WTC11 (cell line): ENCODE data around the gene MIA. TPM values are rescaled to one million over a fixed set of nuclear protein-coding genes. Genes with fewer than 3 reads are reported as not detected.

Experiments used
- ATAC-seq: fragments of 200-7000 bp; cut with Tn5 transposase; 2 replicates; pipeline ENCODE4 v1.10.0; 2021; ENCODE audit warnings: mild to moderate bottlenecking, moderate library complexity
- CTCF ChIA-PET: fragments of 300-600 bp; sonication (Branson Sonifier 250); formaldehyde crosslinking; loops from one replicate; lab custom pipeline; 2021; ENCODE audit warnings: antibody characterized with exemption; lab: Charles Lee
- POLR2A ChIA-PET: fragments of 350-600 bp; sonication (Branson Sonifier 250); formaldehyde crosslinking; loops from one replicate; lab custom pipeline; 2021; ENCODE audit warnings: antibody characterized with exemption; lab: Charles Lee
- DNase-seq: peaks from one replicate; pipeline ENCODE4 v3.0.0; 2021; ENCODE audit warnings: low spot score
- H3K27ac Mint-ChIP-seq: 2 replicates; pipeline ENCODE4 v1.8.0; 2021; ENCODE audit warnings: mixed read lengths
- H3K27me3 Mint-ChIP-seq: 2 replicates; pipeline ENCODE4 v1.8.0; 2021; ENCODE audit warnings: low read depth, mild to moderate bottlenecking, moderate library complexity, mixed read lengths
- H3K36me3 Mint-ChIP-seq: 2 replicates; pipeline ENCODE4 v1.8.0; 2021; ENCODE audit warnings: mixed read lengths
- H3K4me1 Mint-ChIP-seq: 2 replicates; pipeline ENCODE4 v1.8.0; 2022; ENCODE audit warnings: mixed read lengths
- H3K4me3 Mint-ChIP-seq: 2 replicates; pipeline ENCODE4 v1.8.0; 2021; ENCODE audit warnings: mild to moderate bottlenecking, moderate library complexity, mixed read lengths
- H3K9me3 Mint-ChIP-seq: 2 replicates; pipeline ENCODE4 v1.8.0; 2021; ENCODE audit warnings: mixed read lengths
- FOXJ3 ChIP-seq: sonication (generic); formaldehyde crosslinking; IDR thresholded peaks from 2 replicates; pipeline ENCODE4 v1.9.0; 2021; ENCODE audit warnings: missing genetic modification reagents, mild to moderate bottlenecking, borderline replicate concordance
- MYBL2 ChIP-seq: sonication (generic); formaldehyde crosslinking; IDR thresholded peaks from 2 replicates; pipeline ENCODE4 v1.8.1; 2023; ENCODE audit warnings: mild to moderate bottlenecking, moderate library complexity, missing genetic modification reagents
- NFE2L1 ChIP-seq: sonication (generic); formaldehyde crosslinking; IDR thresholded peaks from 2 replicates; pipeline ENCODE4 v1.8.1; 2023; ENCODE audit warnings: missing genetic modification reagents
- NFYB ChIP-seq: sonication (generic); formaldehyde crosslinking; conservative IDR thresholded peaks from 2 replicates; pipeline ENCODE4 v1.8.0; 2022; ENCODE audit warnings: low read depth, missing genetic modification reagents
- TCF7 ChIP-seq: sonication (generic); formaldehyde crosslinking; IDR thresholded peaks from 2 replicates; pipeline ENCODE4 v1.8.0; 2022; ENCODE audit warnings: mild to moderate bottlenecking, low read depth, missing genetic modification reagents, moderate library complexity
- TEAD4 ChIP-seq: sonication (generic); formaldehyde crosslinking; IDR thresholded peaks from 2 replicates; pipeline ENCODE4 v1.8.0; 2022; ENCODE audit warnings: mild to moderate bottlenecking, missing genetic modification reagents
- ZNF121 ChIP-seq: sonication (generic); formaldehyde crosslinking; IDR thresholded peaks from 2 replicates; pipeline ENCODE4 v1.8.0; 2023; ENCODE audit warnings: missing genetic modification reagents
- ZNF317 ChIP-seq: sonication (generic); formaldehyde crosslinking; IDR thresholded peaks from 2 replicates; pipeline ENCODE4 v1.8.1; 2023; ENCODE audit warnings: low read depth, mild to moderate bottlenecking, moderate library complexity, missing genetic modification reagents, borderline replicate concordance
- ZNF671 ChIP-seq: fragments of 250-450 bp; sonication (Bioruptor Pico); IDR thresholded peaks from 2 replicates; pipeline ENCODE4 v1.8.0; 2021; ENCODE audit warnings: mild to moderate bottlenecking
- total RNA-seq: library from RNA; stranded (reverse); gene quantifications from 3 replicates; pipeline ENCODE4 v1.2.3, GENCODE V29; 2021
- TF ChIP-seq, protein P1 (sequence below): sonication (generic); formaldehyde crosslinking; IDR thresholded peaks from 2 replicates; pipeline ENCODE4 v1.8.1; 2023; ENCODE audit warnings: mild to moderate bottlenecking, missing genetic modification reagents, moderate library complexity
- TF ChIP-seq, protein P2 (sequence below): sonication (generic); formaldehyde crosslinking; IDR thresholded peaks from 2 replicates; pipeline ENCODE4 v1.8.1; 2022; ENCODE audit warnings: low read depth, missing genetic modification reagents, borderline replicate concordance
- TF ChIP-seq, protein P3 (sequence below): sonication (generic); formaldehyde crosslinking; IDR thresholded peaks from 2 replicates; pipeline ENCODE4 v1.8.0; 2022; ENCODE audit warnings: mild to moderate bottlenecking, missing genetic modification reagents
- TF ChIP-seq, protein P4 (sequence below): fragments of 250-450 bp; sonication (Bioruptor Pico); IDR thresholded peaks from 2 replicates; pipeline ENCODE4 v1.9.0; 2021; ENCODE audit warnings: moderate library complexity, mild to moderate bottlenecking, inconsistent platforms, borderline replicate concordance
- TF ChIP-seq, protein P5 (sequence below): sonication (generic); formaldehyde crosslinking; IDR thresholded peaks from 2 replicates; pipeline ENCODE4 v1.8.0; 2022; ENCODE audit warnings: mild to moderate bottlenecking, missing genetic modification reagents
- TF ChIP-seq, protein P6 (sequence below): sonication (generic); formaldehyde crosslinking; IDR thresholded peaks from 2 replicates; pipeline ENCODE4 v1.8.1; 2023; ENCODE audit warnings: mild to moderate bottlenecking, missing genetic modification reagents
- TF ChIP-seq, protein P7 (sequence below): sonication (generic); formaldehyde crosslinking; IDR thresholded peaks from 2 replicates; pipeline ENCODE4 v1.8.1; 2022; ENCODE audit warnings: mild to moderate bottlenecking, moderate library complexity, missing genetic modification reagents
- TF ChIP-seq, protein P8 (sequence below): fragments of 250-450 bp; sonication (Bioruptor Pico); IDR thresholded peaks from 2 replicates; pipeline ENCODE4 v1.9.0; 2021; ENCODE audit warnings: mild to moderate bottlenecking
- TF ChIP-seq, protein P9 (sequence below): sonication (generic); formaldehyde crosslinking; IDR thresholded peaks from 2 replicates; pipeline ENCODE4 v1.8.0; 2022; ENCODE audit warnings: missing genetic modification reagents

MIA gene
- total RNA-seq, 1 experiment from 2014 or later: not detected

DNA sequence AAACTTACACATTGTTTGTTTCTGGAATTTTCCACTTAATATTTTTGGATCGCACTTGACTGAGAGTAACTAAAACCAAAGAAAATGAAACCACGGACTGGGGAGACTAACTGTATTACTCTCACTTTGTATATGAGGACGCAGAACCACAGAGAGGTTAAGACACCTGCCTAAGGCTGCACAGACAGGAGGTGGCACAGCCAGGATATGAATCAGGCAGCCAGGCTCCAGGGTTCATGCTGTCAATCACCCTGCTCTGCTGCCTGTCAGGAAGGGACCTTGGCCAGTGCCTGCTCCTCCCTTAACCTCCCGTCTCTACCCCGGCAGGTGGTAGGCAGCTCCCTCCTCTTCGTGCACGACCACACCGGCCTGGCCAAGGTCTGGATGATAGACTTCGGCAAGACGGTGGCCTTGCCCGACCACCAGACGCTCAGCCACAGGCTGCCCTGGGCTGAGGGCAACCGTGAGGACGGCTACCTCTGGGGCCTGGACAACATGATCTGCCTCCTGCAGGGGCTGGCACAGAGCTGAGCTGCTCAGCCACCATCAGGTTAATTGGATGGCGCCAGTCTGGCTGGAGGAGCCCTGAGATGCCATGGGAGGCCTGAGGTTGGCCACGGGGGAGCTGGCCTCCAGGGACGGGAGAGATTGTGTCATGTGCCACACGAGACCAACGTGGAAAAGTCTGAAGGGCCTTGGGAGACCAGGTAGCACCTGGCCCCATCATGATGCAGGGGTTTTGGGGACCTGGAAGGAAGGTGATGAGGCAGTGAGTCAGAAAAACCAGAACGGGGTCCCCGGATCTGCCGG lies 36.1 kb upstream of the MIA start (continued):
- TF ChIP-seq FOXJ3 (CRISPR knock-in tag): no peak
- TF ChIP-seq MYBL2: no peak
- TF ChIP-seq TEAD4 (CRISPR knock-in tag): no peak
- TF ChIP-seq, protein P1, sequence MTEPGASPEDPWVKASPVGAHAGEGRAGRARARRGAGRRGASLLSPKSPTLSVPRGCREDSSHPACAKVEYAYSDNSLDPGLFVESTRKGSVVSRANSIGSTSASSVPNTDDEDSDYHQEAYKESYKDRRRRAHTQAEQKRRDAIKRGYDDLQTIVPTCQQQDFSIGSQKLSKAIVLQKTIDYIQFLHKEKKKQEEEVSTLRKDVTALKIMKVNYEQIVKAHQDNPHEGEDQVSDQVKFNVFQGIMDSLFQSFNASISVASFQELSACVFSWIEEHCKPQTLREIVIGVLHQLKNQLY (CRISPR knock-in tag): no peak
- TF ChIP-seq, protein P2, sequence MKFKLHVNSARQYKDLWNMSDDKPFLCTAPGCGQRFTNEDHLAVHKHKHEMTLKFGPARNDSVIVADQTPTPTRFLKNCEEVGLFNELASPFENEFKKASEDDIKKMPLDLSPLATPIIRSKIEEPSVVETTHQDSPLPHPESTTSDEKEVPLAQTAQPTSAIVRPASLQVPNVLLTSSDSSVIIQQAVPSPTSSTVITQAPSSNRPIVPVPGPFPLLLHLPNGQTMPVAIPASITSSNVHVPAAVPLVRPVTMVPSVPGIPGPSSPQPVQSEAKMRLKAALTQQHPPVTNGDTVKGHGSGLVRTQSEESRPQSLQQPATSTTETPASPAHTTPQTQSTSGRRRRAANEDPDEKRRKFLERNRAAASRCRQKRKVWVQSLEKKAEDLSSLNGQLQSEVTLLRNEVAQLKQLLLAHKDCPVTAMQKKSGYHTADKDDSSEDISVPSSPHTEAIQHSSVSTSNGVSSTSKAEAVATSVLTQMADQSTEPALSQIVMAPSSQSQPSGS (CRISPR knock-in tag): no peak
- no peak for TF ChIP-seq ZNF671 (CRISPR knock-in tag)
- TF ChIP-seq, protein P3, sequence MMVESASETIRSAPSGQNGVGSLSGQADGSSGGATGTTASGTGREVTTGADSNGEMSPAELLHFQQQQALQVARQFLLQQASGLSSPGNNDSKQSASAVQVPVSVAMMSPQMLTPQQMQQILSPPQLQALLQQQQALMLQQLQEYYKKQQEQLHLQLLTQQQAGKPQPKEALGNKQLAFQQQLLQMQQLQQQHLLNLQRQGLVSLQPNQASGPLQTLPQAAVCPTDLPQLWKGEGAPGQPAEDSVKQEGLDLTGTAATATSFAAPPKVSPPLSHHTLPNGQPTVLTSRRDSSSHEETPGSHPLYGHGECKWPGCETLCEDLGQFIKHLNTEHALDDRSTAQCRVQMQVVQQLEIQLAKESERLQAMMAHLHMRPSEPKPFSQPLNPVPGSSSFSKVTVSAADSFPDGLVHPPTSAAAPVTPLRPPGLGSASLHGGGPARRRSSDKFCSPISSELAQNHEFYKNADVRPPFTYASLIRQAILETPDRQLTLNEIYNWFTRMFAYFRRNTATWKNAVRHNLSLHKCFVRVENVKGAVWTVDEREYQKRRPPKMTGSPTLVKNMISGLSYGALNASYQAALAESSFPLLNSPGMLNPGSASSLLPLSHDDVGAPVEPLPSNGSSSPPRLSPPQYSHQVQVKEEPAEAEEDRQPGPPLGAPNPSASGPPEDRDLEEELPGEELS (CRISPR knock-in tag): no peak

DNA sequence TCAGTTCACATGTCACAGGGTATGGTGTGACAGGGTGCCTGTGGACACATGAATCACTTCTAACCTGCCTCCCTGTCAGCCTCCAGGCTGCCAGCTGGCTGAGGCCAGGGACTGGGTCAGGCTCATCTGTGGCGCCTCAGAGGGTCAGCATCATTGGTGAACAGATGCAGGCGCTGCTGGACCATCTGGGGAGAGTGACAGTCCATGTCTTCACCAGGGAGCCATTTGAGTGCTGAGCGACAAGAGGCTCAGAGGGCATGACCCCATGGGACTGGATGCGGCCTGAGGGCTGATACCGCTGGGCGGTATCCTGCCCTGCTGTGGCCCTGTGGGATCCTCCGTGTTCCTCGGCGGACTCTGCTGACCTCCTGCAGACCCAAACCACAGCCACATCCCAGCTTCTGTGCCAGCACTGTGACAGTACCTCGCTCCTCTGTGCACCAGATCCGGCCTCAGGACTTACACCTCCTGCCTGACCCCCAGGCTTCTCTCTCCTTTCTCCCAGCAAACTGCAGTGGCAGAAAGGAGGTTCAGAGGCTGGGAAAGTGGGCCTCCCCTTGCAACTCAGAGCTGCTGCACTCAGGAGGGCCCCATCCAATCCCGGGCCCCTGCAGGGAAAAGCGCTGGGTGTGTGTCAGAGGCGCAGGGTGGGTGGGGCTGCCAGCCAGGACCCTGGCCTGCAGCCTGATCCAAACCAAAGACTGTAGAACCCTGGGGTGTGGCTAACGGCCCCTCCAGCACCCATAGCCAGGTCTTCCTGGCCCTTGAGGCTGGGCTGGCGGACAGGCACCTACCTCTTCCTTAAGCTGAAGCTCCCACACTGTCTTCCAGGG lies 35.2 kb upstream of the MIA start:
- POLR2A ChIA-PET: interaction anchor here (0.5 kb wide), 1 partner anchor 16 kb away, joined by 5 read pairs; no protein-coding TSS in a partner anchor
- H3K27ac Mint-ChIP-seq: no peak overlapping the region
- no peak overlapping the region for H3K4me3 Mint-ChIP-seq
- CTCF ChIA-PET: interaction anchor here (1.0 to 1.6 kb wide), 3 partner anchors 38 to 77 kb away, joined by 3 to 4 read pairs (median 3); partner anchors contain the start of gene EGLN2
- ATAC-seq: no peak
- peaks cover 29% of the 10 kb centered on the region for H3K36me3 Mint-ChIP-seq
- H3K9me3 Mint-ChIP-seq: no peaks in the 10 kb centered on the region
- peaks cover 9% of the 10 kb centered on the region for H3K4me1 Mint-ChIP-seq
- no peak for DNase-seq
- H3K27me3 Mint-ChIP-seq: no peaks in the 10 kb centered on the region
- TF ChIP-seq TCF7 (no peak), ZNF317 (CRISPR knock-in tag) (no peak), NFE2L1 (CRISPR knock-in tag) (no peak), NFYB (CRISPR knock-in tag) (no peak), ZNF121 (CRISPR knock-in tag) (no peak)
- TF ChIP-seq, protein P4, sequence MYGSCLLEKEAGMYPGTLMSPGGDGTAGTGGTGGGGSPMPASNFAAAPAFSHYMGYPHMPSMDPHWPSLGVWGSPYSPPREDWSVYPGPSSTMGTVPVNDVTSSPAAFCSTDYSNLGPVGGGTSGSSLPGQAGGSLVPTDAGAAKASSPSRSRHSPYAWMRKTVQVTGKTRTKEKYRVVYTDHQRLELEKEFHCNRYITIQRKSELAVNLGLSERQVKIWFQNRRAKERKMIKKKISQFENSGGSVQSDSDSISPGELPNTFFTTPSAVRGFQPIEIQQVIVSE (CRISPR knock-in tag): no peak
- TF ChIP-seq, protein P5, sequence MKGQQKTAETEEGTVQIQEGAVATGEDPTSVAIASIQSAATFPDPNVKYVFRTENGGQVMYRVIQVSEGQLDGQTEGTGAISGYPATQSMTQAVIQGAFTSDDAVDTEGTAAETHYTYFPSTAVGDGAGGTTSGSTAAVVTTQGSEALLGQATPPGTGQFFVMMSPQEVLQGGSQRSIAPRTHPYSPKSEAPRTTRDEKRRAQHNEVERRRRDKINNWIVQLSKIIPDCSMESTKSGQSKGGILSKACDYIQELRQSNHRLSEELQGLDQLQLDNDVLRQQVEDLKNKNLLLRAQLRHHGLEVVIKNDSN (CRISPR knock-in tag): no peak
- TF ChIP-seq, protein P6, sequence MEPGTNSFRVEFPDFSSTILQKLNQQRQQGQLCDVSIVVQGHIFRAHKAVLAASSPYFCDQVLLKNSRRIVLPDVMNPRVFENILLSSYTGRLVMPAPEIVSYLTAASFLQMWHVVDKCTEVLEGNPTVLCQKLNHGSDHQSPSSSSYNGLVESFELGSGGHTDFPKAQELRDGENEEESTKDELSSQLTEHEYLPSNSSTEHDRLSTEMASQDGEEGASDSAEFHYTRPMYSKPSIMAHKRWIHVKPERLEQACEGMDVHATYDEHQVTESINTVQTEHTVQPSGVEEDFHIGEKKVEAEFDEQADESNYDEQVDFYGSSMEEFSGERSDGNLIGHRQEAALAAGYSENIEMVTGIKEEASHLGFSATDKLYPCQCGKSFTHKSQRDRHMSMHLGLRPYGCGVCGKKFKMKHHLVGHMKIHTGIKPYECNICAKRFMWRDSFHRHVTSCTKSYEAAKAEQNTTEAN (CRISPR knock-in tag): no peak
- TF ChIP-seq, protein P7, sequence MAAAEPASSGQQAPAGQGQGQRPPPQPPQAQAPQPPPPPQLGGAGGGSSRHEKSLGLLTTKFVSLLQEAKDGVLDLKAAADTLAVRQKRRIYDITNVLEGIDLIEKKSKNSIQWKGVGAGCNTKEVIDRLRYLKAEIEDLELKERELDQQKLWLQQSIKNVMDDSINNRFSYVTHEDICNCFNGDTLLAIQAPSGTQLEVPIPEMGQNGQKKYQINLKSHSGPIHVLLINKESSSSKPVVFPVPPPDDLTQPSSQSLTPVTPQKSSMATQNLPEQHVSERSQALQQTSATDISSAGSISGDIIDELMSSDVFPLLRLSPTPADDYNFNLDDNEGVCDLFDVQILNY (CRISPR knock-in tag): no peak
- TF ChIP-seq, protein P8, sequence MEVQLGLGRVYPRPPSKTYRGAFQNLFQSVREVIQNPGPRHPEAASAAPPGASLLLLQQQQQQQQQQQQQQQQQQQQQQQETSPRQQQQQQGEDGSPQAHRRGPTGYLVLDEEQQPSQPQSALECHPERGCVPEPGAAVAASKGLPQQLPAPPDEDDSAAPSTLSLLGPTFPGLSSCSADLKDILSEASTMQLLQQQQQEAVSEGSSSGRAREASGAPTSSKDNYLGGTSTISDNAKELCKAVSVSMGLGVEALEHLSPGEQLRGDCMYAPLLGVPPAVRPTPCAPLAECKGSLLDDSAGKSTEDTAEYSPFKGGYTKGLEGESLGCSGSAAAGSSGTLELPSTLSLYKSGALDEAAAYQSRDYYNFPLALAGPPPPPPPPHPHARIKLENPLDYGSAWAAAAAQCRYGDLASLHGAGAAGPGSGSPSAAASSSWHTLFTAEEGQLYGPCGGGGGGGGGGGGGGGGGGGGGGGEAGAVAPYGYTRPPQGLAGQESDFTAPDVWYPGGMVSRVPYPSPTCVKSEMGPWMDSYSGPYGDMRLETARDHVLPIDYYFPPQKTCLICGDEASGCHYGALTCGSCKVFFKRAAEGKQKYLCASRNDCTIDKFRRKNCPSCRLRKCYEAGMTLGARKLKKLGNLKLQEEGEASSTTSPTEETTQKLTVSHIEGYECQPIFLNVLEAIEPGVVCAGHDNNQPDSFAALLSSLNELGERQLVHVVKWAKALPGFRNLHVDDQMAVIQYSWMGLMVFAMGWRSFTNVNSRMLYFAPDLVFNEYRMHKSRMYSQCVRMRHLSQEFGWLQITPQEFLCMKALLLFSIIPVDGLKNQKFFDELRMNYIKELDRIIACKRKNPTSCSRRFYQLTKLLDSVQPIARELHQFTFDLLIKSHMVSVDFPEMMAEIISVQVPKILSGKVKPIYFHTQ (CRISPR knock-in tag): no peak
- TF ChIP-seq, protein P9, sequence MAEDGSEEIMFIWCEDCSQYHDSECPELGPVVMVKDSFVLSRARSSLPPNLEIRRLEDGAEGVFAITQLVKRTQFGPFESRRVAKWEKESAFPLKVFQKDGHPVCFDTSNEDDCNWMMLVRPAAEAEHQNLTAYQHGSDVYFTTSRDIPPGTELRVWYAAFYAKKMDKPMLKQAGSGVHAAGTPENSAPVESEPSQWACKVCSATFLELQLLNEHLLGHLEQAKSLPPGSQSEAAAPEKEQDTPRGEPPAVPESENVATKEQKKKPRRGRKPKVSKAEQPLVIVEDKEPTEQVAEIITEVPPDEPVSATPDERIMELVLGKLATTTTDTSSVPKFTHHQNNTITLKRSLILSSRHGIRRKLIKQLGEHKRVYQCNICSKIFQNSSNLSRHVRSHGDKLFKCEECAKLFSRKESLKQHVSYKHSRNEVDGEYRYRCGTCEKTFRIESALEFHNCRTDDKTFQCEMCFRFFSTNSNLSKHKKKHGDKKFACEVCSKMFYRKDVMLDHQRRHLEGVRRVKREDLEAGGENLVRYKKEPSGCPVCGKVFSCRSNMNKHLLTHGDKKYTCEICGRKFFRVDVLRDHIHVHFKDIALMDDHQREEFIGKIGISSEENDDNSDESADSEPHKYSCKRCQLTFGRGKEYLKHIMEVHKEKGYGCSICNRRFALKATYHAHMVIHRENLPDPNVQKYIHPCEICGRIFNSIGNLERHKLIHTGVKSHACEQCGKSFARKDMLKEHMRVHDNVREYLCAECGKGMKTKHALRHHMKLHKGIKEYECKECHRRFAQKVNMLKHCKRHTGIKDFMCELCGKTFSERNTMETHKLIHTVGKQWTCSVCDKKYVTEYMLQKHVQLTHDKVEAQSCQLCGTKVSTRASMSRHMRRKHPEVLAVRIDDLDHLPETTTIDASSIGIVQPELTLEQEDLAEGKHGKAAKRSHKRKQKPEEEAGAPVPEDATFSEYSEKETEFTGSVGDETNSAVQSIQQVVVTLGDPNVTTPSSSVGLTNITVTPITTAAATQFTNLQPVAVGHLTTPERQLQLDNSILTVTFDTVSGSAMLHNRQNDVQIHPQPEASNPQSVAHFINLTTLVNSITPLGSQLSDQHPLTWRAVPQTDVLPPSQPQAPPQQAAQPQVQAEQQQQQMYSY: no peak
